IMR-90 (cell line): ENCODE measurements around the gene CDK15. TPM values are rescaled to one million over a fixed set of nuclear protein-coding genes. Genes with fewer than 3 reads are reported as not detected.
A peak's percentile ranks its signal among the peaks of the same experiment; 100 is the strongest.

Source experiments
- ATAC-seq: fragments of 200-7000 bp; cut with Tn5 transposase; 2 replicates; pipeline ENCODE4 v1.9.1; 2020; ENCODE audit warnings: low read depth, mild to moderate bottlenecking, moderate library complexity
- BruUV-seq: library from RNA; stranded (reverse); fragments of 400-500 nt; replicated peaks from 2 replicates; lab custom pipeline; 2021; lab: Mats Ljungman, UMichigan
- CTCF ChIA-PET: fragments of 300-600 bp; formaldehyde crosslinking; extraction: SDS; loops from one replicate; lab custom pipeline; 2021; ENCODE audit warnings: antibody characterized with exemption; lab: Yijun Ruan, JAX
- POLR2A ChIA-PET: fragments of 300-600 bp; sonication (Branson Sonifier 250); formaldehyde crosslinking; loops from one replicate; lab custom pipeline; 2022; ENCODE audit warnings: antibody characterized with exemption; ENCODE audit not compliant: unreplicated experiment; lab: Charles Lee
- DNase-seq: peaks from one replicate; pipeline ENCODE4 v3.0.0; 2013
- H2AFZ ChIP-seq: replicated peaks from 2 replicates; pipeline ENCODE3; 2013; ENCODE audit warnings: low read length, mild to moderate bottlenecking; ENCODE audit not compliant: poor library complexity
- H2AK5ac ChIP-seq: 2 replicates; pipeline ENCODE4 v1.6.1; 2013; ENCODE audit warnings: low read depth, low read length, inconsistent platforms
- H2AK9ac ChIP-seq: replicated peaks from 2 replicates; pipeline ENCODE3; 2013; ENCODE audit warnings: mild to moderate bottlenecking, low read depth, low read length, moderate library complexity; ENCODE audit not compliant: poor library complexity
- H2BK120ac ChIP-seq: 2 replicates; pipeline ENCODE4 v1.6.1; 2013; ENCODE audit warnings: low read depth, low read length, inconsistent platforms
- H2BK15ac ChIP-seq: 3 replicates; pipeline ENCODE4 v1.6.1; 2013; ENCODE audit warnings: low read depth, low read length, inconsistent platforms
- H2BK20ac ChIP-seq: 2 replicates; pipeline ENCODE4 v1.6.1; 2013; ENCODE audit warnings: low read depth, mild to moderate bottlenecking, inconsistent platforms, low read length, moderate library complexity
- H2BK5ac ChIP-seq: 2 replicates; pipeline ENCODE4 v1.6.1; 2013; ENCODE audit warnings: mild to moderate bottlenecking, low read depth, low read length, inconsistent platforms; ENCODE audit not compliant: poor library complexity, severe bottlenecking
- H3K14ac ChIP-seq: replicated peaks from 2 replicates; pipeline ENCODE4 v1.6.1; 2013; ENCODE audit warnings: low read depth, low read length, inconsistent platforms
- H3K18ac ChIP-seq: 2 replicates; pipeline ENCODE4 v1.6.1; 2013; ENCODE audit warnings: low read depth, low read length, control low read depth
- H3K23ac ChIP-seq: 2 replicates; pipeline ENCODE4 v1.6.1; 2013; ENCODE audit warnings: low read depth, low read length, inconsistent platforms
- H3K27ac ChIP-seq: 2 replicates; pipeline ENCODE4 v1.5.1; 2013; ENCODE audit warnings: mild to moderate bottlenecking, control low read depth, low read length; ENCODE audit not compliant: insufficient read depth
- H3K27me3 ChIP-seq: 2 replicates; pipeline ENCODE4 v1.6.1; 2013; ENCODE audit warnings: low read length; ENCODE audit not compliant: control insufficient read depth, insufficient read depth
- H3K36me3 ChIP-seq: 2 replicates; pipeline ENCODE4 v1.6.1; 2013; ENCODE audit warnings: low read length, mixed read lengths; ENCODE audit not compliant: control insufficient read depth, insufficient read depth
- H3K4ac ChIP-seq: 2 replicates; pipeline ENCODE4 v1.6.1; 2013; ENCODE audit warnings: low read depth, low read length, inconsistent platforms
- H3K4me1 ChIP-seq: 2 replicates; pipeline ENCODE4 v1.6.1; 2013; ENCODE audit warnings: low read length, mixed read lengths; ENCODE audit not compliant: control insufficient read depth, insufficient read depth
- H3K4me2 ChIP-seq: 2 replicates; pipeline ENCODE4 v1.6.1; 2013; ENCODE audit warnings: low read depth, mild to moderate bottlenecking, control low read depth, low read length, moderate library complexity
- H3K4me3 ChIP-seq: 2 replicates; pipeline ENCODE4 v1.5.1; 2013; ENCODE audit warnings: low read depth, mild to moderate bottlenecking, control low read depth, low read length, moderate library complexity; ENCODE audit not compliant: insufficient read depth
- H3K56ac ChIP-seq: 2 replicates; pipeline ENCODE4 v1.6.1; 2013; ENCODE audit warnings: low read length, inconsistent platforms; ENCODE audit not compliant: insufficient read depth; ENCODE audit errors: extremely low read depth
- H3K79me1 ChIP-seq, 2 experiments: 2 replicates each; pipeline ENCODE4 v1.6.1; 2013; ENCODE audit warnings: low read length in 2 of 2, inconsistent platforms in 1 of 2, low read depth in 1 of 2
- H3K9ac ChIP-seq: 2 replicates; pipeline ENCODE4 v1.6.1; 2013; ENCODE audit warnings: low read depth, low read length, control low read depth
- H3K9me1 ChIP-seq: 2 replicates; pipeline ENCODE4 v1.6.1; 2013; ENCODE audit warnings: low read length, inconsistent platforms; ENCODE audit not compliant: insufficient read depth
- H3K9me3 ChIP-seq: 2 replicates; pipeline ENCODE4 v1.6.1; 2013; ENCODE audit warnings: low read length; ENCODE audit not compliant: control insufficient read depth, insufficient read depth
- H4K20me1 ChIP-seq: 2 replicates; pipeline ENCODE4 v1.6.1; 2013; ENCODE audit warnings: low read length, inconsistent platforms; ENCODE audit not compliant: insufficient read depth
- H4K5ac ChIP-seq: 2 replicates; pipeline ENCODE4 v1.6.1; 2013; ENCODE audit warnings: mild to moderate bottlenecking, low read depth, low read length, control low read depth
- H4K8ac ChIP-seq, 2 experiments: 2 replicates each; pipeline ENCODE4 v1.6.1; 2013; ENCODE audit warnings: low read depth in 2 of 2, low read length in 2 of 2, control low read depth in 1 of 2, inconsistent platforms in 1 of 2
- H4K91ac ChIP-seq: 2 replicates; pipeline ENCODE4 v1.6.1; 2013; ENCODE audit warnings: low read depth, low read length, inconsistent platforms; ENCODE audit not compliant: insufficient read depth
- CHD1 ChIP-seq: IDR thresholded peaks from 2 replicates; pipeline ENCODE4 v1.6.1; 2012; ENCODE audit warnings: low read depth, low read length, improper control_type of control experiment
- CTCF ChIP-seq: conservative IDR thresholded peaks from 2 replicates; pipeline ENCODE4 v1.5.1; 2012; ENCODE audit warnings: mild to moderate bottlenecking, low read depth, low read length, improper control_type of control experiment
- ELK1 ChIP-seq: fragments of 150-350 bp; IDR thresholded peaks from 2 replicates; pipeline ENCODE4 v1.6.1; 2016; ENCODE audit warnings: low read depth, mild to moderate bottlenecking, low read length, moderate library complexity, borderline replicate concordance
- FOS ChIP-seq: fragments of 150-350 bp; IDR thresholded peaks from 2 replicates; pipeline ENCODE4 v1.6.1; 2016; ENCODE audit warnings: low read depth, low read length
- MXI1 ChIP-seq: IDR thresholded peaks from 2 replicates; pipeline ENCODE4 v1.6.1; 2012; ENCODE audit warnings: low read depth, mild to moderate bottlenecking, low read length, moderate library complexity, borderline replicate concordance
- RAD21 ChIP-seq: IDR thresholded peaks from 2 replicates; pipeline ENCODE4 v1.6.1; 2012; ENCODE audit warnings: low read length, improper control_type of control experiment
- RCOR1 ChIP-seq: IDR thresholded peaks from 2 replicates; pipeline ENCODE4 v1.6.1; 2012; ENCODE audit warnings: mild to moderate bottlenecking, low read length, improper control_type of control experiment; ENCODE audit not compliant: insufficient replicate concordance
- USF2 ChIP-seq: fragments of 150-350 bp; IDR thresholded peaks from 2 replicates; pipeline ENCODE4 v1.6.1; 2017; ENCODE audit warnings: mild to moderate bottlenecking, antibody characterized with exemption, low read length, low read depth
- WGBS, 2 experiments: methylation state at CpG; one replicate each; pipeline versions ENCODE4 v1.1.5 to v1.1.7; 2013; ENCODE audit warnings: missing lambda C conversion rate in 2 of 2; ENCODE audit not compliant: insufficient read length in 1 of 2; ENCODE audit errors: extremely low coverage in 2 of 2; 5-methylcytosine and 5-hydroxymethylcytosine counted together
- dilution Hi-C: fragments of 300-500 bp; cut with HindIII; formaldehyde crosslinking; loops from one replicate; pipeline ENCODE4 v1.14.3; 2018; ENCODE audit warnings: low sequenced_read_pairs; ENCODE audit not compliant: unreplicated experiment
- in situ Hi-C: fragments of 300-500 bp; cut with MboI; formaldehyde crosslinking; loops from 3 replicates; pipeline ENCODE4 v1.14.3; 2019; ENCODE audit warnings: low sequenced_read_pairs, inconsistent platforms, mixed read lengths
- intact Hi-C: fragments of 100-400 bp; cut with micrococcal nuclease; formaldehyde crosslinking; loops from 2 replicates; pipeline ENCODE4 v1.10.0; 2022
- polyA plus RNA-seq, 3 experiments: library from polyadenylated mRNA; depleted of rRNA; stranded (reverse); fragments of >200 nt; gene quantifications; 2 replicates each; pipeline ENCODE4 v1.2.3, GENCODE V29; 2012; ENCODE audit warnings: low replicate concordance in 1 of 3
- total RNA-seq: library from RNA; depleted of rRNA; stranded (reverse); fragments of >200 nt; gene quantifications from 2 replicates; pipeline ENCODE4 v1.2.3, GENCODE V29; 2012

CDK15 gene
- total and polyA plus RNA-seq, 2 of the 4 experiments (the other 2 are of a cell fraction): 16.1 to 33.0 TPM

GRCh38 chr2:201918616-201919307 is 112.4 kb downstream of the CDK15 start:
- dilution Hi-C loops: no loop called here
- no peak overlapping the region; the same call in 1 of the 2 replicates for H3K14ac ChIP-seq
- no peak overlapping the region for H3K4ac ChIP-seq
- H3K4me3 ChIP-seq: no peak overlapping the region
- no peak for DNase-seq
- no peaks in the 10 kb centered on the region for H3K9me3 ChIP-seq
- H3K4me1 ChIP-seq: no peaks in the 10 kb centered on the region
- no peak overlapping the region for H2AK5ac ChIP-seq
- no peak overlapping the region for H4K5ac ChIP-seq
- H2AFZ ChIP-seq: peak overlapping the region; percentile 52
- H2BK120ac ChIP-seq: no peak overlapping the region
- H3K23ac ChIP-seq: no peak overlapping the region
- TF ChIP-seq RAD21: no peak
- TF ChIP-seq RCOR1: no peak
- TF ChIP-seq CTCF: no peak
- TF ChIP-seq CHD1: no peak
- TF ChIP-seq MXI1: no peak
- TF ChIP-seq FOS: no peak
- no peak for TF ChIP-seq USF2
- no peak for TF ChIP-seq ELK1
- in situ Hi-C loops: no loop called here
- H2BK15ac ChIP-seq: no peak overlapping the region
- H2BK5ac ChIP-seq: no peak overlapping the region
- no peaks in the 10 kb centered on the region for H3K36me3 ChIP-seq
- CTCF ChIA-PET: interaction anchor here (0.5 kb wide), 1 partner anchor 810 kb away, joined by 7 read pairs; no protein-coding TSS in a partner anchor
- H3K79me1 ChIP-seq: no peaks in the 10 kb centered on the region
- no peaks in the 10 kb centered on the region for H3K9me1 ChIP-seq
- no peak overlapping the region for H3K56ac ChIP-seq
- H3K9ac ChIP-seq: no peak overlapping the region
- no peak overlapping the region for H3K27ac ChIP-seq
- intact Hi-C loops: no loop called here
- no peak overlapping the region for H3K18ac ChIP-seq
- H2BK20ac ChIP-seq: no peak overlapping the region
- H2AK9ac ChIP-seq: no peak overlapping the region
- no peak for ATAC-seq
- no peaks in the 10 kb centered on the region for H3K27me3 ChIP-seq
- no peak overlapping the region for H4K91ac ChIP-seq
- H4K20me1 ChIP-seq: no peaks in the 10 kb centered on the region
- WGBS, 2 experiments: 72% methylated on average over 4 of the region's 10 CpGs; no CpG with 5 or more reads in 1 of the 2 experiments
- no peak overlapping the region for H4K8ac ChIP-seq
- no TSS peak for BruUV-seq
- POLR2A ChIA-PET: no interaction called here
- H3K4me2 ChIP-seq: no peak overlapping the region
